ENCODE data around the gene ALK. TPM values are rescaled to one million over a fixed set of nuclear protein-coding genes. Genes with fewer than 3 reads are reported as not detected.

Gene ALK
- total RNA-seq, 8 experiments from 2014 or later = 0.49 to 8.8 (median 3.8) TPM

DNA sequence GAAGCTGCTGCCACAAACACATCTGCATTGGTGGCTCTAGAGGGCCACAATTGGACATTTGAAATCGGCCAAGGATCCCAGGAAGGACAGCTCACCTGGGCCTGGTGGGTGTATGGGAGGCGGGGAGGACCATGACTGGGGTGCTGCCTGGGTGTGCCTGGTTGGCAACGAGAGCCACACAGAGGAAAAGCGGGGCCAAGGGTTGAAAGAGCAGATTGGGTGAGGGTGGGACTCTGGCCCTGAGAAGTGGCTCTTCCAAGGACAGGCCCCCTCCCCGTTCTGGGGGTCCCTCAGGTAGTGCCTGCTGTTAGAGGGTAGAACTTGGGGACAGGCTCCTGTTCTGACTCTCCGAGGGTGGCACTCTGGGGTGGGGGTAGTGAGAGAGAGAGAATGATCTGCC, 703.3 kb downstream of the ALK start:
- in situ Hi-C loops (cut with MboI; ENCODE audit: low pct_unique_long_range_greater_than_20kb in 2 of 9, low sequenced_read_pairs in 9 of 9, unreplicated experiment in 9 of 9) = no loop called here
- WGBS, 10 experiments = 0 to 93% (median 68%) methylated on average over 1 to 4 of the region's 6 CpGs; no CpG with 5 or more reads in 3 of the 10 experiments

DNA sequence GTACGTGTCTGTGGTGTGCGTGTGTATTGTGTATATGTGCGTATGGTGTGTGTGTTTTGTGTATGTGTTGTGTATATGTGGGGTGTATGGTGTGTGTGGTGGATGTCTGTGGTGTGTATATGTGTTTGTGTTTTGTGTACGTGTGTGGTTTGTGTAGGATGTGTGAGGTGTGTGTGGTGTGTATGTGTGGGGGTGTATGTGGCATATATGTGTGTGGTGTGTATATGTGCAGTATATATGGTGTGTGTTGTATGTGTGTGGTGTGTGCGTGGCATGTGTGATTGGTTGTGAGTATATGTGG, 704.8 kb downstream of the ALK start:
- WGBS, 10 experiments = 85 to 100% (median 100%) methylated on average over 1 to 4 of the region's 5 CpGs; no CpG with 5 or more reads in 5 of the 10 experiments
- Histone ChIP-seq H3K4me1 (replicated peaks in 1 of 2) (peaks cover 7 to 32% of the 10 kb centered on the region in 2 donors), H3K27ac (peak overlapping the region in 1 of 2 donors; percentile 67), H3K4me3 (no peak overlapping the region)
- in situ Hi-C loops (cut with MboI; ENCODE audit: low pct_unique_long_range_greater_than_20kb in 2 of 9, low sequenced_read_pairs in 9 of 9, unreplicated experiment in 9 of 9) = no loop called here
- no peak for ATAC-seq (replicated peaks in 6 of 8)

More for the DNA sequence above, 703.3 kb downstream of the ALK start:
- no peak for ATAC-seq (replicated peaks in 6 of 8)
- H3K4me1 ChIP-seq (replicated peaks in 1 of 2) = peaks cover 7 to 31% of the 10 kb centered on the region in 2 donors
- H3K4me3 ChIP-seq = no peak overlapping the region
- H3K27ac ChIP-seq = no peak overlapping the region

DNA sequence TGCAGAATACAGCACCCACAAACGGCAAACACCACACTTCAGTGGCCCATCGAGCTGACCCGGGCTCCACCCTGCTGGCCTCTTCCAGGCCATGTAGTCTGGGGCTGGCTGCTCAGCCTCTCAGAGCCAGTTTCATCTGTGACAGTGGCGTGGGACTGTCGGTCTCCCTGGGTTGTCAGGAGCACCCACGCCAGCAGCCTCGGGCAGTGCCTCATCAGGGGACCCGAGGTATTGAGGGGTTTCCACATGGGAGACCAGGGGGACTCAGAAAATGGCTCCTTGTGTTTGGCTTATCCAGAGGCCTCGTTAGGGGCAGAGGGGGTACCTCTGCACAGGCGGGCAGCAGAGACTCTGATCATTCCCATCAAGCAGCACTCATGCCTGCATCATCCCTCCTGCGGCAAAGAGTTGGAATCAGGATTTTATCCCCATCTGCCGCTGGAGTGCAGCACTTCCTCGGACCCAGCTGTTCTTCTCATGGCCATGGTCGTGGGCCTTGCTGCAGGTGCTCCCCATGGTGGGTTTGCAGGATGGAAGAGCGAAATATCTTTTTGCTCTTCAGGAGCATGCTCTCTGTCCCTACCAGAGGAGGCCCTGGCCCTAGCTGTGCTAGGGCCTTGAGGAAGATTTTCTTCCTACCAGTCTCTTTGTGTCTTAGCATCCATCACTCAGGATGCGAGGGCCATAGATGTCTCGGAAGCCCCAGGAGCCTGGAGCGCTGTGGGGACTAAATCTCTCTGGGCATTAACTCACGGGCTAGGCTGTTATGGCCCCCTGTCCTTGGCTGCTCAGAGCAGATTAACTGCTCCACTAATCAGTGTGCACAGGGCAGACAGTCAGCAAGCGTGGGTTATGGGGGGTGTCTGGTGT, 705.4 kb downstream of the ALK start:
- peaks cover 7 to 32% of the 10 kb centered on the region in 2 donors for H3K4me1 ChIP-seq (replicated peaks in 1 of 2)
- H3K27ac ChIP-seq = peak overlapping the region in 1 of 2 donors; percentile 67
- 35 to 100% (median 76%) methylated on average over 1 to 10 of the region's 20 CpGs; no CpG with 5 or more reads in 4 of the 10 experiments for WGBS, 10 experiments
- peak in 5 of 8 experiments; percentile 25 to 88 (median 51) for ATAC-seq (replicated peaks in 6 of 8)
- in situ Hi-C loops (cut with MboI; ENCODE audit: low pct_unique_long_range_greater_than_20kb in 2 of 9, low sequenced_read_pairs in 9 of 9, unreplicated experiment in 9 of 9) = no loop called here
- H3K4me3 ChIP-seq = no peak overlapping the region

DNA sequence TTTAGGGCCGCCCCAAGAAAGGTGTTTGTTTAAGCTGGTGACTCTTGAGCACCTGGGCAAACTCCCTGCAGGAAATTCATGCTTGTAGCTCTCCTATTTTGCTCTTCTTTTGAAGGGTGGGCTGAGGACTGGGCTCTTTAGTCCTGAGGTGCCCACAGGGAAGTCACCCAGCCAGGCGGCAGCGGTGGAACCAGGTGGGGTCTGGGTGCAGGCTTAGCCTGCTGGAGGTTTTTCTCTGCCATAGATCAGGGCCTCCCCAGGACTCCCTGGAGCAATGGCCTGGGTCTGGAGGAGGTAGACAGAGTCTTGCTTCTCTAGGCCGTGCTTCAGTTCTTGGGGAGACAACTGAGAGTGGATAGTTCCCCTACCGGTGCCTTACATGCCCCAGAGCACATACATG, 706.3 kb downstream of the ALK start:
- Histone ChIP-seq H3K4me3 (no peak overlapping the region), H3K4me1 (replicated peaks in 1 of 2) (peaks cover 7 to 32% of the 10 kb centered on the region in 2 donors), H3K27ac (no peak overlapping the region)
- 71 to 100% (median 82%) methylated on average over 1 to 5 of the region's 5 CpGs; no CpG with 5 or more reads in 5 of the 10 experiments for WGBS, 10 experiments
- in situ Hi-C loops (cut with MboI; ENCODE audit: low pct_unique_long_range_greater_than_20kb in 2 of 9, low sequenced_read_pairs in 9 of 9, unreplicated experiment in 9 of 9) = no loop called here
- ATAC-seq (replicated peaks in 6 of 8) = no peak

DNA sequence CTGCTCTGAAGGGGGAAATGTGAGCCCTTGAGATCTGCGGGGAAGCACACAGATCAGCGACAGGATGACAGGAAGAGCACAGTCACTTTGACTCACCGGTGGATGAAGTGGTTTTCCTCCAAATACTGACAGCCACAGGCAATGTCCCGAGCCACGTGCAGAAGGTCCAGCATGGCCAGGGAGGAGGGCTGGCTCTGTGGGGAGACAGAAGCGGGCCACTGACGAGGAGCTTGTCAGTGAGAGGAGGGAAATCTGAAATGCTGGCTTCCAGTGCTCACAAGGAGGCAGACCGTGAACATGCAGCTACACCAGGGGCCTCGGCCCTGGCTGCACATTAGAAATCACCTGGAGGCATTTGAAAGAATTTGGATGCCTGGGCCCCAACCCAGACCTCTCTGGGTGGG, 707.5 kb downstream of the ALK start:
- in situ Hi-C loops (cut with MboI; ENCODE audit: low pct_unique_long_range_greater_than_20kb in 2 of 9, low sequenced_read_pairs in 9 of 9, unreplicated experiment in 9 of 9) = no loop called here
- WGBS, 10 experiments = 32 to 70% (median 52%) methylated on average over 1 to 6 of the region's 9 CpGs; no CpG with 5 or more reads in 4 of the 10 experiments
- Histone ChIP-seq H3K27ac (no peak overlapping the region), H3K4me3 (no peak overlapping the region), H3K4me1 (replicated peaks in 1 of 2) (peaks cover 7 to 32% of the 10 kb centered on the region in 2 donors)
- peak in 5 of 8 experiments; percentile 74 to 88 (median 85) for ATAC-seq (replicated peaks in 6 of 8)

DNA sequence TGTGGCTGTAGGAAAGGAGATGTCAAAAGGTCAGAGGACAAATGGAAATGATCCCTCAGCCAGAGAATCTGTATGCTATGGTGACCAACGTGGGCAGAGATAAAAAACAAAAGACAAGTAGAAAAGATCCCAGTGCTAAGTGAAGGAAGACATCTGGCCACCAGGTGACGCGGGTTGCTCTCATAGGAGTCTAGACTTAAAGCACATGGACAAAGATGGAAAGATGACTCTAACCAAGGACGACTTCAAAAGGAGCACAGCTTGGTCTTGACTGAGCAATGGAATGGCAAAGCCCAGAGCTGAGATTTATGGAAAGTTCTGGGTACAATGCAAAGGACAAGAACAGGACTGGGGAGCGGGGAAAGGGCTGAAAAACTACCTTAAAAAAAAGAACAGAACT, 709.4 kb downstream of the ALK start:
- Histone ChIP-seq H3K4me1 (replicated peaks in 1 of 2) (peaks cover 10 to 40% of the 10 kb centered on the region in 2 donors), H3K4me3 (no peak overlapping the region), H3K27ac (no peak overlapping the region)
- 4 to 100% (median 59%) methylated on average over 2 to 5 of the region's 5 CpGs for WGBS, 10 experiments
- in situ Hi-C loops (cut with MboI; ENCODE audit: low pct_unique_long_range_greater_than_20kb in 2 of 9, low sequenced_read_pairs in 9 of 9, unreplicated experiment in 9 of 9) = no loop called here
- peak in 3 of 8 experiments; percentile 13 to 70 (median 39) for ATAC-seq (replicated peaks in 6 of 8)

DNA sequence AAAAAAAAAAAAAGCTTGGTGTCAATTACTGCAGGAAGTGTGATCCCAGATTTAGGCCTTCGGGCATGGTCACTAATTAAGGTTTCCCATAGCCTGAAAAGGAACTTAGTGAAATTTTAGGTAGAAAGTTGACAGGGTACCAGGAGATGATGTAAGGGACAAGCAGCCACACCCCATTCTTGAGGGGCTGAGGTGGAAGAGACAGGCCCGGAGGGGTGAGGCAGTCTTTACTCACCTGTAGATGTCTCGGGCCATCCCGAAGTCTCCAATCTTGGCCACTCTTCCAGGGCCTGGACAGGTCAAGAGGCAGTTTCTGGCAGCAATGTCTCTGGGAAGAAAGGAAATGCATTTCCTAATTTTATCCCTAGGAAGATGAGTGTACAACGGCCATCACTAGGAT, 711.8 kb downstream of the ALK start:
- 40 to 100% (median 93%) methylated on average over 1 to 5 of the region's 5 CpGs; no CpG with 5 or more reads in 1 of the 10 experiments for WGBS, 10 experiments
- peaks cover 5 to 20% of the 10 kb centered on the region in 2 donors for H3K4me1 ChIP-seq (replicated peaks in 1 of 2)
- H3K4me3 ChIP-seq = no peak overlapping the region
- no peak for ATAC-seq (replicated peaks in 6 of 8)
- no peak overlapping the region for H3K27ac ChIP-seq
- in situ Hi-C loops (cut with MboI; ENCODE audit: low pct_unique_long_range_greater_than_20kb in 2 of 9, low sequenced_read_pairs in 9 of 9, unreplicated experiment in 9 of 9) = loop anchor here in 2 of 9 experiments (10.0 kb wide), 2 partner anchors 245 to 255 kb away; no protein-coding TSS in a partner anchor

DNA sequence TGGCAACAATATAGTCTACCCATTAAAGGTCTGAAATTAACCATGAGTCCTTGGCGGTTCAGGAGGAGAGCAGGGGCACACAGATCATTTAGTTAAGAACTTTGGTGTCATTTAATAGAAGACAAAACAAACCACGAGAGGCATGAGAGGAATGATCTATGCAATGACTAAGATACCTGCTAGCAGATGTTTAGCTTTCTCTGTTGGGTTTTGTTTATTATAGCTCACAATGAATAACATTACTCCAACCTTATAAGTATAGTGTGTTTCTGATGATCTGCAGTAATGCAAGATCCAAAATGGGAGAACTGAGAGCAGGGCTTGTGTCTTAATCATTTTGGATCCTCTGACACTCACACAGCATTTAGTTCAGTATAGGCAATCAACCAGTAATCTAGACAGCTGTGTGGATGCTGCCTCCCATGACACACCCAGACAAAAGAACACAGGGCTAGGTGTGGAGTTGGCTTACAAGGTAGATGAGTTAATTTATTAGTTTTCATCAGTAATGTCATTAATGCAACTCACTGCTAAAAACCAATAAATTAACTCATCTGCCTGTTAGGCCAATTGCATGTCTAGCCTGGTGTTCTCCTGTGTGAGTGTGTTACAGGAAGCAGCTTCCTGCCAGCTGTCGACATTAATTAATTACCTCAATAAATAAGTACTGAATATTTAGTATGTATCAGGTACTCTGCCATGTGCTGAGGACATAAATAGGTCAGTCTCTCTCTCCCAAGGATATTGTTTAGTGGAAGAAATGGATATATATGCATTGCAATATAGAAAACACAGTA, 713.8 kb downstream of the ALK start:
- Histone ChIP-seq H3K4me3 (no peak overlapping the region), H3K4me1 (replicated peaks in 1 of 2) (peaks cover 4 to 8% of the 10 kb centered on the region in 2 donors), H3K27ac (no peak overlapping the region)
- ATAC-seq (replicated peaks in 6 of 8) = peak in 5 of 8 experiments; percentile 49 to 70 (median 59)
- in situ Hi-C loops (cut with MboI; ENCODE audit: low pct_unique_long_range_greater_than_20kb in 2 of 9, low sequenced_read_pairs in 9 of 9, unreplicated experiment in 9 of 9) = loop anchor here in 2 of 9 experiments (10.0 kb wide), 2 partner anchors 243 to 253 kb away; no protein-coding TSS in a partner anchor
- WGBS, 10 experiments = 64 to 100% (median 96%) methylated on average over 1 to 3 of the region's 3 CpGs; no CpG with 5 or more reads in 2 of the 10 experiments

DNA sequence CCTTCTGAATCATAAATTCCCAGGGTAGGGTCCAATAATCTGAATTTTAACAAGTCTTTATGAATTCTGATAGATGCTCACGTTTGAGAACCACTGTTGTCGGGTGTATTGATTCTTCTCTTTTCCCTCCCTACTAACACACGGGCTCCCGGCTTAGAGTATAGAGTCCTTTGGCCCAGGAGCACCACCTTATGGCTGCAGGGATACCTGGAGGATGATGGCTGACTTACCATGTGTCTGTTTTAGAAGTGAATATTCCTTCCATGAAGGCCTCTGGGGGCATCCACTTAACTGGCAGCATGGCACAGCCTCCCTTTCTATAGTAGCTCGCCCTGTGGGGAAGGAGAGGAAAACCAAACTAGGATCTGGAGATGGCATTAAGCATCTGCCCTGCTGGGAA, 714.4 kb downstream of the ALK start:
- WGBS, 10 experiments = 64 to 100% (median 70%) methylated on average over 1 to 5 of the region's 5 CpGs; no CpG with 5 or more reads in 4 of the 10 experiments
- Histone ChIP-seq H3K4me3 (no peak overlapping the region), H3K4me1 (replicated peaks in 1 of 2) (peaks cover 4 to 8% of the 10 kb centered on the region in 2 donors), H3K27ac (no peak overlapping the region)
- no peak for ATAC-seq (replicated peaks in 6 of 8)
- in situ Hi-C loops (cut with MboI; ENCODE audit: low pct_unique_long_range_greater_than_20kb in 2 of 9, low sequenced_read_pairs in 9 of 9, unreplicated experiment in 9 of 9) = loop anchor here in 2 of 9 experiments (10.0 kb wide), 2 partner anchors 242 to 252 kb away; no protein-coding TSS in a partner anchor

DNA sequence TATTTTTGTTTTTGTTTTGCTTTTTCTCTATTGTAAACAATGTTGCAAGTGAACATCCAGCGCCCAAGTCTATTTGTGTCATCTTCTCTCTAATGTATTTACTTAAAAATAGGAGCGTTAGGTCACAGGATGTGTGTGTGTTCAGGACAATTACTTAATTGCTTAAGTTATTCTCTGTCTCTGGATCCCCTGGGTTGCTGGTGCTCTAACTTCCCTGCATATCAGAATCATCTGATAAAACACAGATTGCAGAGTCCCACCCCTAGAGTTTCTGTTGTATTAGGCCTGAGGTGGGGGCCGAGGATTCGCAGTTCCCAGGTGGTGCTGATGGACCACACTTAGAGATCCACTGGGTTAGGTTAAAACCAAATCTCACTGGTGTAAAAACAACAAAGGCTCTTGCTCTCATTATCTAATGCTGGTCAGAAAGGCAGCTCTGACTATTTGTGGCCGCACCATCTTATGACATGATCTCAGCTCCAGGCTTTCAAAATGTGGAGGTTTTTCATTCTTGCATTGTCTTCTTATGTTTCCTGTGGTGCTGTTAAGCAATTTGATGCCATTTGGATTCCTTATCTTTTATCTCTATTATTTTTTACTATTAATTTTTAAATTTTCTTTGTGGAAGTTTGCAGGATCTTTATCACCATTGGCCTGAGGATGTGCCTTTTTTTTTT, 718.4 kb downstream of the ALK start:
- no peak for ATAC-seq (replicated peaks in 6 of 8)
- in situ Hi-C loops (cut with MboI; ENCODE audit: low pct_unique_long_range_greater_than_20kb in 2 of 9, low sequenced_read_pairs in 9 of 9, unreplicated experiment in 9 of 9) = loop anchor here in 2 of 9 experiments (10.0 kb wide), 2 partner anchors 238 to 248 kb away; no protein-coding TSS in a partner anchor
- Histone ChIP-seq H3K27ac (no peak overlapping the region), H3K4me1 (replicated peaks in 1 of 2) (peaks cover 0 to 5% of the 10 kb centered on the region in 2 donors), H3K4me3 (no peak overlapping the region)
- WGBS, 10 experiments = 78 to 100% (median 92%) methylated on average over 1 to 4 of the region's 5 CpGs

DNA sequence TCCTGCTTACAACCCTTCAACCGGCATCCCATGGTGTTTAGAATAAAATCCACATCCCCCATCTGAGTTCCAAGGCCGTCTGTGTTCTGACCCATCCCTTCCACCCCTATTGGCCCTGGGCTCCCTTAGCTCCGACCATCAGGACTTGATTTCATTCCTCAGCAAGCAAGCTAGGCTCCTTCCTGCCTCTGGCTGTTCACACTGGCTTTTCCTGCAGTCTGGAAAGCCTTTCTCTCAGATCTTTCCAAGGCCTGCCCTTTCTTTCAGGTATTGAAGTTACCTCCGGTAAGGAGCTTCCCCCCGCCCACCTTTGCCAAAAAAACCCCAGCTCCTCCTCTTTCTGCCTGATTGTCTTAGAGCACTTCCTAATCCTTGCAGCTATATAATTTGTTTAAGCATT, 719.4 kb downstream of the ALK start:
- H3K27ac ChIP-seq = no peak overlapping the region
- in situ Hi-C loops (cut with MboI; ENCODE audit: low pct_unique_long_range_greater_than_20kb in 2 of 9, low sequenced_read_pairs in 9 of 9, unreplicated experiment in 9 of 9) = loop anchor here in 2 of 9 experiments (10.0 kb wide), 2 partner anchors 237 to 247 kb away; no protein-coding TSS in a partner anchor
- WGBS, 10 experiments = 37 to 78% (median 60%) methylated on average over 1 to 5 of the region's 5 CpGs; no CpG with 5 or more reads in 2 of the 10 experiments
- H3K4me3 ChIP-seq = no peak overlapping the region
- ATAC-seq (replicated peaks in 6 of 8) = no peak
- H3K4me1 ChIP-seq (replicated peaks in 1 of 2) = no peaks in the 10 kb centered on the region
